ENCODE measurements around the gene PRAMEF12.
"Not testable (repeated sequence)": the region's sequence is repeated elsewhere in the genome, so short reads cannot be mapped to it uniquely, and the experiment has no call there.

Gene PRAMEF12

DNA sequence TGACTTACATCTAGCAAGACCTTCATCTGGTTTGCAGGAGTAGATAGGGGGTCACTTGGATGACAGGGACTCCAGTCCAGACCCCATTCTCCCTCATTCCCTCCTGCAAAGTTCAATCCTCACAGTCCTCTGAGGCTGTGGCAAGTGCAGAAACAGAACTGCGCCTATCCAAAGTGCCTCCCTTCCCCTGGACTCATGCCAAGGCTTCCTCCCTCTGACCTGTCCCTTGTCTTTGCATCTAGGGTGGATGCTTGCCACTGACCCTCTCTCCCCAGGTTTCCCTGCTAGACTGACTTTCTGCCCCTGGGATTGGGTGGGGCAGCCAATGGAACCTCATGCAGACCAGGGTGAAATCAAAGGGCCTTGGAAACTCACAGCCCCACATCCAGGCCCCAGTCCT is 36.4 kb downstream of the PRAMEF12 start:
- H3K9me3 ChIP-seq (ENCODE audit: control insufficient read depth, insufficient read depth, low read length) = no peaks in the 10 kb centered on the region
- H3K4me1 ChIP-seq (ENCODE audit: control insufficient read depth, insufficient read depth, low read length) = no peaks in the 10 kb centered on the region
- H3K4me3 ChIP-seq (ENCODE audit: low read depth, low read length) = no peak overlapping the region
- no peaks in the 10 kb centered on the region for H3K36me3 ChIP-seq (ENCODE audit: control insufficient read depth, insufficient read depth, low read length)
- H3K9ac ChIP-seq (ENCODE audit: low read depth, low read length) = no peak overlapping the region
- H3K27me3 ChIP-seq (ENCODE audit: control insufficient read depth, insufficient read depth, low read length) = no peaks in the 10 kb centered on the region

- H3K9me3 ChIP-seq (ENCODE audit: control insufficient read depth, insufficient read depth, low read length) = no peaks in the 10 kb centered on the region
- no peaks in the 10 kb centered on the region for H3K27me3 ChIP-seq (ENCODE audit: control insufficient read depth, insufficient read depth, low read length)
- no peaks in the 10 kb centered on the region for H3K36me3 ChIP-seq (ENCODE audit: control insufficient read depth, insufficient read depth, low read length)
- H3K4me3 ChIP-seq (ENCODE audit: low read depth, low read length) = no peak overlapping the region
- no peak overlapping the region for H3K9ac ChIP-seq (ENCODE audit: low read depth, low read length)
- no peaks in the 10 kb centered on the region for H3K4me1 ChIP-seq (ENCODE audit: control insufficient read depth, insufficient read depth, low read length)
Observed at GRCh38 chr1:12810691-12811408, 37.3 kb downstream of the PRAMEF12 start.

DNA sequence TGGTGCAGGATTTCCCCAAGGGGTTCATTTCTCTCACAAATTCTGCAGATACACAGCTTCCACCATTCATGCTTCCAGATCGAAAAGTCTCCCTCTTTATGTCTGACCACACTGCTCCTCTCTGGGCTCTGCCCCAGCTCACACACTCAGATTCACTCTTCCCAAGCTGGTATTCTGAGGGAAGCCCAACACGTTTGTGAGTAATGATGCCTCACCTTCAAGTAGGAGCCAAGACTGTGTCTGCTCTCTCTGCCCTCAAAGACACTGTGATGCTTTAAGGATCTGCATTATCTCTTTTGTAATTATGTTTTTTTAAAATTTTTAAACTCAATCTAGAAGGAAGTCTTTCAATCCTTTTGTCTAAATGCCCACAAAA is 37.9 kb downstream of the PRAMEF12 start:
- H3K9ac ChIP-seq (ENCODE audit: low read depth, low read length) = no peak overlapping the region
- no peaks in the 10 kb centered on the region for H3K27me3 ChIP-seq (ENCODE audit: control insufficient read depth, insufficient read depth, low read length)
- H3K9me3 ChIP-seq (ENCODE audit: control insufficient read depth, insufficient read depth, low read length) = no peaks in the 10 kb centered on the region
- no peaks in the 10 kb centered on the region for H3K36me3 ChIP-seq (ENCODE audit: control insufficient read depth, insufficient read depth, low read length)
- H3K4me1 ChIP-seq (ENCODE audit: control insufficient read depth, insufficient read depth, low read length) = no peaks in the 10 kb centered on the region
- H3K4me3 ChIP-seq (ENCODE audit: low read depth, low read length) = no peak overlapping the region

DNA sequence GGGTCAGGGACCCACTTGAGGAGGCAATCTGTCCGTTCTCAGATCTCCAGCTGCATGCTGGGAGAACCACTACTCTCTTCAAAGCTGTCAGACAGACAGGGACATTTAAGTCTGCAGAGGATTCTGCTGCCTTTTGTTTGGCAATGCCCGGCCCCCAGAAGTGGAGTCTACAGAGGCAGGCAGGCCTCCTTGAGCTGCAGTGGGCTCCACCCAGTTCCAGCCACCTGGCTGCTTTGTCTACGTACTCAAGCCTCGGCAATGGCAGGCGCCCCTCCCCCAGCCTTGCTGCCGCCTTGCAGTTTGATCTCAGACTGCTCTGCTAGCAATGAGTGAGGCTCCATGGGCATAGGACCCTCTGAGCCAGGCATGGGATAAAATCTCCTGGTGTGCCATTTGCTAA is 45.5 kb downstream of the PRAMEF12 start:
- H3K4me1 ChIP-seq (ENCODE audit: control insufficient read depth, insufficient read depth, low read length); H3K27me3 ChIP-seq (ENCODE audit: control insufficient read depth, insufficient read depth, low read length); H3K36me3 ChIP-seq (ENCODE audit: control insufficient read depth, insufficient read depth, low read length); H3K9ac ChIP-seq (ENCODE audit: low read depth, low read length); H3K9me3 ChIP-seq (ENCODE audit: control insufficient read depth, insufficient read depth, low read length); H3K4me3 ChIP-seq (ENCODE audit: low read depth, low read length): not testable (repeated sequence)

Measured in iPS-15b (cell line).